ENCODE data around the gene CLTRN.

The CLTRN gene

DNA sequence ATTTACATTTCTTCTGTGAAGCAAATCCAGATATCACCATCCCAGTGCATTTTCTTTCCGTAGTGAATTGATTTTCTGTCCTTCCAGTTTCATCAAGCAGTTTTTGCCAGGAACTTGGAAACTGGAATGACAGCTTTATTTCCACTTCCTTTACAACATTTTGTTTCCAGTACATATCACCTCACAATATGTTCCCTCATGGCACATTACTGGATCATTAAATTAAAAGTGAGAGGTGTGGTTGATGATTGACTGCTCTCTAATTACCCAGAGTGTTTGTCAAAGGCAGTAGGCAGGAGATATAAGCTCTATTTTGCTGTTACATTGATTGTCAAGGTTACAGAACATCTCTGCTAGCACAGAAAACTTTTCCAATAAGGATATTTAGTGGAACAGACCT is 41.6 kb downstream of the CLTRN start:
- TF ChIP-seq, protein P1, sequence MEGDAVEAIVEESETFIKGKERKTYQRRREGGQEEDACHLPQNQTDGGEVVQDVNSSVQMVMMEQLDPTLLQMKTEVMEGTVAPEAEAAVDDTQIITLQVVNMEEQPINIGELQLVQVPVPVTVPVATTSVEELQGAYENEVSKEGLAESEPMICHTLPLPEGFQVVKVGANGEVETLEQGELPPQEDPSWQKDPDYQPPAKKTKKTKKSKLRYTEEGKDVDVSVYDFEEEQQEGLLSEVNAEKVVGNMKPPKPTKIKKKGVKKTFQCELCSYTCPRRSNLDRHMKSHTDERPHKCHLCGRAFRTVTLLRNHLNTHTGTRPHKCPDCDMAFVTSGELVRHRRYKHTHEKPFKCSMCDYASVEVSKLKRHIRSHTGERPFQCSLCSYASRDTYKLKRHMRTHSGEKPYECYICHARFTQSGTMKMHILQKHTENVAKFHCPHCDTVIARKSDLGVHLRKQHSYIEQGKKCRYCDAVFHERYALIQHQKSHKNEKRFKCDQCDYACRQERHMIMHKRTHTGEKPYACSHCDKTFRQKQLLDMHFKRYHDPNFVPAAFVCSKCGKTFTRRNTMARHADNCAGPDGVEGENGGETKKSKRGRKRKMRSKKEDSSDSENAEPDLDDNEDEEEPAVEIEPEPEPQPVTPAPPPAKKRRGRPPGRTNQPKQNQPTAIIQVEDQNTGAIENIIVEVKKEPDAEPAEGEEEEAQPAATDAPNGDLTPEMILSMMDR (IDR thresholded peaks at IDR 0.05; ENCODE audit: low read depth, low read length, missing control alignments): no peak
- in situ Hi-C loops (cut with HindIII; ENCODE audit: low sequenced_read_pairs): no loop called here
- DNase-seq (ENCODE audit: low read depth): no peak
- no peak overlapping the region for H3K4me3 ChIP-seq (ENCODE audit: low read depth, low read length)

DNA sequence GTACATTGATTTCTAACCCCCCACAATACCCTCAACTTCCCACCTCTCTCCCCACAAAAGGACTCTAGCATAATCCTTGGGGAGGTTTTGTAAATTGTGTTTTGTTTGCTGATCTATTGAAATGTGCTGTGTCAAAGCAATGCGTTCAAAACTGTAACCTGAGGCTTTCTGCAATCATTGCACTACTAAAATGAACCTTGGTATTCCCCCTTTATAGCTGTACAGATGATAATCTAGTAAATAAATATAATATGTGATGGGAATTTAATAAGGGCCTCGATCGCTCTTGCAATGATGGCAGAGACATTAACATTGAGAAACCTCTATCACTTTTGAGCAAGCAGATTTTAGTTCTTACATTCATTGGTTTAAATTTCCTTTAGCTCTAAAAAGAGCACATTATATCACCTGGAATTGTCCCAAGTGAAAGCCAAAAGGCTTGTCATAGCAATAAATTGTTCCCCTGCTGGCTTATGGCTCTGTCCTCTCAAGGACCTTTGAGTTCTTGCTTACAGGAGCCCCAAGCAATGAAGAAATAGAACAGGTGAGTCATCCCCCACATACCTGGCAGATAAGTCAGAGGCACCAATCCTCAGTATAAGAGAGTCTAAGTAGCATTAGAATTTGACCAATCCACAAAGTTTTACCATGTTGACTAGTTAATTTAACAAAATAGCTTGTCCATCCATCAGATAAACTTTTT is 45.4 kb downstream of the CLTRN start:
- TF ChIP-seq, protein P1 (IDR thresholded peaks at IDR 0.05; ENCODE audit: low read depth, low read length, missing control alignments): no peak
- H3K4me3 ChIP-seq (ENCODE audit: low read depth, low read length): no peak overlapping the region
- in situ Hi-C loops (cut with HindIII; ENCODE audit: low sequenced_read_pairs): no loop called here
- no peak for DNase-seq (ENCODE audit: low read depth)

GRCh38 chrX:15617111-15617510 is 47.5 kb downstream of the CLTRN start:
- no peak overlapping the region for H3K4me3 ChIP-seq (ENCODE audit: low read depth, low read length)
- in situ Hi-C loops (cut with HindIII; ENCODE audit: low sequenced_read_pairs): no loop called here
- TF ChIP-seq, protein P1 (IDR thresholded peaks at IDR 0.05; ENCODE audit: low read depth, low read length, missing control alignments): no peak
- no peak for DNase-seq (ENCODE audit: low read depth)

DNA sequence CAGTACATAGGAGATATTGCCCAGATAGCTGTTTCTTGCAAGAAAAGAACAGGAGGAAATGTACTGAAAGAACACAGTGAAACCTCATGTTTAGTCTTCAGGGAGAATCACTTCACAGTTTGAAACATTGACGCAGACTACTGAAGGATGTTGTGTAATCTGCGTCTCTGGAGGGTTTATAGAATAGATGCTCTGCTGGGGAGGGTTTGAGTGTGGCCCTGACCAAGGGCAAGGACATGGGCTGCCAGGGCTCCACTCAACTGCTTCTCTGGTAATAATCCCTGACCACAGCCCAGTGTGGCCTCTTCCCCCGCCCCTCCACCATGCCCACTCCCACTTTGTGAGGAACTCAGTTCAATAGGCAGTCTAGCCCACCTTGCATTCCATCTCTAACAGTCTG is 48.1 kb downstream of the CLTRN start:
- in situ Hi-C loops (cut with HindIII; ENCODE audit: low sequenced_read_pairs): no loop called here
- no peak for DNase-seq (ENCODE audit: low read depth)
- TF ChIP-seq, protein P1 (IDR thresholded peaks at IDR 0.05; ENCODE audit: low read depth, low read length, missing control alignments): no peak
- no peak overlapping the region for H3K4me3 ChIP-seq (ENCODE audit: low read depth, low read length)

- in situ Hi-C loops (cut with HindIII; ENCODE audit: low sequenced_read_pairs): no loop called here
- no peak for DNase-seq (ENCODE audit: low read depth)
- H3K4me3 ChIP-seq (ENCODE audit: low read depth, low read length): no peak overlapping the region
- TF ChIP-seq, protein P1 (IDR thresholded peaks at IDR 0.05; ENCODE audit: low read depth, low read length, missing control alignments): no peak
Measured at GRCh38 chrX:15607067-15607466, 57.5 kb downstream of the CLTRN start.

DNA sequence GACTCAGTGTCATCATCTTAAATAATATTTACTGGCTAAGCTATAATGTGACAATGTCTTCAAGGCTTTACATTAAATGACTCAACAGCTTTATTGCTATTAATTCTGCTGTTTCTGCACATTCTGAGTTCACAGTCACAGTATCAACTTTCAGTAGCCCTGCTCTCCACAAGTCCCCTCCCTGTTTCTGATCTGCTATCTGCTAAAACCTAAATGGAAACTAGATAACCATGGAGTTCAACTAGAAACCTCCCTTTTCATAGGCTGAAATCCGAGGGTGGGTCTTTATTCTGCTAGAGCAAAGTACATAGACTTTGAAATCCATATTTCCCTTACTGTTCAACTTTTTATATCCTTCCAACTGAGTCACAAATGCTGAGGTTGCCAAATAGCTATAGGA is 58.5 kb downstream of the CLTRN start:
- DNase-seq (ENCODE audit: low read depth): no peak
- TF ChIP-seq, protein P1 (IDR thresholded peaks at IDR 0.05; ENCODE audit: low read depth, low read length, missing control alignments): no peak
- in situ Hi-C loops (cut with HindIII; ENCODE audit: low sequenced_read_pairs): no loop called here
- H3K4me3 ChIP-seq (ENCODE audit: low read depth, low read length): no peak overlapping the region
